ENCODE measurements around the gene DST.

DNA sequence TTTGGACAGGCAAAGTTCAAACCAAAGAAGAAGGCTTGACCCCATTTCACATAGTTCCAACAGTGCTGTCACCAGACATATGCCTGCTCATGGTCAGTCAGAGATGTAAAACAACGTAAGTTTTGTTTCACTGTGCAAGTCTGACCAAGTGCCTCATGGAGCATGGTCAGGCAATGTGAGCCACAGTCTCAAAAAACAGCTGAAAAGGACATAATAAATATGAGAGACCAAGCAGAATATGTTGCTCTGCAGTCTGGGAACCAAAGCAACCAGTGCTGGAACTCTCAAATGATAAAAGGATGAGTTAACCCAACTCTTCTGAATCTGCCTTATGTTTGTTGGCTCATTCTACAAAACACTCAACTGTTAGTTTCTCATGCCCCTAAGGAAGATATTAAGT, 39.9 kb upstream of the DST start:
- TF ChIP-seq, protein P1, sequence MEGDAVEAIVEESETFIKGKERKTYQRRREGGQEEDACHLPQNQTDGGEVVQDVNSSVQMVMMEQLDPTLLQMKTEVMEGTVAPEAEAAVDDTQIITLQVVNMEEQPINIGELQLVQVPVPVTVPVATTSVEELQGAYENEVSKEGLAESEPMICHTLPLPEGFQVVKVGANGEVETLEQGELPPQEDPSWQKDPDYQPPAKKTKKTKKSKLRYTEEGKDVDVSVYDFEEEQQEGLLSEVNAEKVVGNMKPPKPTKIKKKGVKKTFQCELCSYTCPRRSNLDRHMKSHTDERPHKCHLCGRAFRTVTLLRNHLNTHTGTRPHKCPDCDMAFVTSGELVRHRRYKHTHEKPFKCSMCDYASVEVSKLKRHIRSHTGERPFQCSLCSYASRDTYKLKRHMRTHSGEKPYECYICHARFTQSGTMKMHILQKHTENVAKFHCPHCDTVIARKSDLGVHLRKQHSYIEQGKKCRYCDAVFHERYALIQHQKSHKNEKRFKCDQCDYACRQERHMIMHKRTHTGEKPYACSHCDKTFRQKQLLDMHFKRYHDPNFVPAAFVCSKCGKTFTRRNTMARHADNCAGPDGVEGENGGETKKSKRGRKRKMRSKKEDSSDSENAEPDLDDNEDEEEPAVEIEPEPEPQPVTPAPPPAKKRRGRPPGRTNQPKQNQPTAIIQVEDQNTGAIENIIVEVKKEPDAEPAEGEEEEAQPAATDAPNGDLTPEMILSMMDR (conservative IDR thresholded peaks at IDR 0.05; ENCODE audit: low read length) = no peak
- no peak for TF ChIP-seq EZH2phosphoT487 (IDR thresholded peaks at IDR 0.05; ENCODE audit: borderline replicate concordance)

Data from Loucy (cell line).